Uterus (tissue), 2 donors: ENCODE measurements around the gene FAM53C.
A peak's percentile ranks its signal among the peaks of the same experiment; 100 is the strongest.

Source experiments
- CTCF ChIP-seq, 4 experiments: fragments of 200-600 bp in 2 of 4; fragments of 450-650 bp in 2 of 4; sonication (generic) in 2 of 4; IDR thresholded peaks; one replicate each; pipeline ENCODE4 v1.5.1; 2016 to 2019; ENCODE audit warnings: antibody characterized with exemption in 4 of 4, mild to moderate bottlenecking in 2 of 4, moderate library complexity in 1 of 4
- POLR2A ChIP-seq, 2 donors: fragments of 450-650 bp; IDR thresholded peaks; one replicate each; pipeline ENCODE4 v1.6.1; 2016; ENCODE audit warnings: antibody characterized with exemption in 2 of 2, mild to moderate bottlenecking in 1 of 2, moderate library complexity in 1 of 2

GRCh38 chr5:138352722-138353559 is 14.9 kb downstream of the FAM53C start:
- peak in 3 of 4 experiments; percentile 0 to 33 (median 18) for TF ChIP-seq CTCF (IDR thresholded peaks at IDR 0.05)
- peak in 1 of 2 donors; percentile 10 for TF ChIP-seq POLR2A (IDR thresholded peaks at IDR 0.05)
